GM21528 (cell line): ENCODE measurements around the gene ZCCHC2.

Experiments
- ATAC-seq: cut with Tn5 transposase; IDR thresholded peaks from one replicate; pipeline ENCODE4 v1.9.1; 2021; ENCODE audit warnings: mild to moderate bottlenecking, moderate library complexity; ENCODE audit not compliant: unreplicated experiment, low FRiP score

Gene ZCCHC2

DNA sequence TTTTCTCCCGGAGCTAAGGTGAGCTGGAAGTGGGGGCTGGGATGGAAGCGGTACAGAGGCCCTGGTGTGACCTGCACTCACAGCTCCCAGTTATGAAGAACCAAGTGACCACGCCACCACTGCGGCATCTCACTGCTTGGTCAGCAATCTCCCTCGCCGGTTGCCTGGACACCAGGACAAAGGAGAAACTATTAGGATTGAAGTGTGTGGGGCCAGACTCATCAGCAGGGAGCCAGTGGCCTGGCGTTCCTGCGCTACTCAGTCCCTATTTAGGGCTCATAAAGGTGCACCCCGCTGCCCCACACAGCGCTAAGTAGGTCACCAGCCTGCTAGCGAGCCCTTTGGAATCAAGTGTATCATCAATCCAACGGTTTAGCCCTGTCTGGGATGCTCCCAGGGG, 82.9 kb downstream of the ZCCHC2 start:
- ATAC-seq, result no peak

DNA sequence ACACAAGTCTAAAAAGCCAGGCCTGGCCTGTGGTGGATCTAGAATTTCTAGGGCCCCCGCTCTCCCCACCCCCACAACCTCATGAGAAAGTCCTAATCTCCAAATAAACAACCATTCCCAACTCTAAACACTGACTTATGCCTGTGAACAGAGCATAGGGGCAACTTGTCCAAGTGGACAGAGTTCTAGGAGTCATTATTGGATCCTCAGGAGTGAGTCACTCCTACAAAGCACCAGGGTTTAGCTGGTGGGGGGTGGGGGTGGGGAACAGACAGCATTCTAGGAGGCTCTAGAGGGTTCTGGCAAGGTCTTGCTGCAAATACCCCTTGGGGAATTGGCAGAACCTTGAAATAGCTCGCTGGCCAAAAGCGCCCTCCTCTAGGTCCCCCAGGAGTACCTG, 83.3 kb downstream of the ZCCHC2 start:
- no peak for ATAC-seq

DNA sequence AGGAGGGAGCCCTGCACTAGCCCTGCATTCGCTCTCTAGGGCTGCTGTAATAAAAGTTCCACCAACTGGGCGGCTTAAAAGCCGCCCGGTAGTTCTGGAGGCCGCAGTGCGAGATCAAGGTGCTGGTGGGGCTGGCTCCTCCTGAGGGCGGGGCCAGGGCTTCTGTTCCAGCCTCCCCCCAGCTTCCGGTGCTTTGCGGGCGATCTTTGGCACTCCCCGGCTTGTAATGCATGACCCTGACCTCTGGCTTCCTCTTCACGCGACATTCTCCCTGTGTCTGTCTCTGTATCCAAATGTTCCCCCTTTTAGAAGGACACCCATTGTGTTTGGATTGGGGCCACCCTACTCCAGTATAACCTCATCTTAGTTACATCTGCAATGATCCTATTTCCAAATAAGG, 84.5 kb downstream of the ZCCHC2 start:
- ATAC-seq, result no peak

DNA sequence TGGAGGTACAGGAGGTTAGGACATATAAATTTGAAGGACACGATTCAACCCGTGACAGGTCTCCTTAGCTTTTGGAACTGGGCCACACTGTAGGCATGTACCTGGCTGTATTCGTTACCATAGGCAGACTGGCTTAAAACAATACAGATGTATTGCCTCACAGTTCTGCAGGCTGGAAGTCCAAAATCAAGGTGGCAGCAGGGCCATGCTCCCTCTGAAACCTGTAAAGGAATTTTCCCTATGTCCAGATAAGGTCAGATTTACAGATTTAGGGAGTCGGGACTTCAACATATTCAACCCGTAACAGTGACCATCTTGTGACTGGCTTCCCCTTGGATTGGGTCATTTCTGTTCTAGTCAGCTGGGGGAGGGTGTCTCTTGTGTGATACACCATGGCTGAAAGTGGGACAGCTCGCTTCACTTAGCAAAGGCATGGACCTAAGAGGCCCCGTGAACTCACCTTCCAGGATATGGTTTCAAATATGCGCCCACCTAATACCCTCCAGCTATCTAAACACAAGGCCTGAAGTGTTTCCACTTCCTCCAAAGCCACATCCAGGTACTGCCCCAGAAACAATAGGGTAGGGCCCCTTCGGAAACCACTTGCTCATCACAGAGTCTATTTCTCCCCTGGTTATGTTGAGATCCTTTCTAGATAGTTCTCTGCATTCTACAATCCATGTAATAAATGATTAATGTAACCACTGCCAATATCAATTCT, 85.0 kb downstream of the ZCCHC2 start:
- no peak for ATAC-seq

DNA sequence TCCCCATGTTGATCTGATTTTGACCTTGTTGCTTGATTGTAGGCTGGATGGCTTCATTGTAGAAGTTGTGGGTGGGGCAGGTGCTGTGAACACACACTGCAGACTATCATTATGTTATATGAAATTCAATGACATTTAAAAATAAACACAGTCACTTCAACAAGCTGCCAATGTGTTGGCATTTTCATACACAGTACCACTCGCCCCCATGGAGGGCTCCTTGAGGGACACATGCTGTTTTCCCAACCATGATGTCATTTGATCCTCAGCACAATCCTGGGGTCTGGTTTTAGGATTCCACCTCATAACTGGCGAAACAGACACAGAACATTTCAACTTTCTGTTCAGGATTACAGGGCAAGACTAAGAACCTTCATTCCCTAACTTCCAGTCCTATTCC, 86.9 kb downstream of the ZCCHC2 start:
- no peak for ATAC-seq

DNA sequence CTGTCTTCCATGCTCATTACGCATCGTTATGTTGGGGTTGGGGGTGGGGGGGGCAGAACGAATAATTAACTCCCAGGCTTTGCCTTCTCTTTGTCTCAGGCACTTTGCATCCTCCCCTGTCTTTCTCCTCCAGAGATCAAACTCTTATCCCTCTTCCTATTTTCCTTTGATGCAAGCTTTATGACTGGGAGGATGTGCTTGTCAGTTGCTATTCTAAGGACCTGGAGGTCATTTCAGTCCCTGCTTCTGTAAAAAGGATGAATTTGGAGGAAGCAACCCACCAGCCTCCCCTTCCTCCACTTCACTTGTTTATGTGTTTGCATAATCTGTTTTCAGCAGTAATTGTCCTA, 87.5 kb downstream of the ZCCHC2 start:
- no peak for ATAC-seq

DNA sequence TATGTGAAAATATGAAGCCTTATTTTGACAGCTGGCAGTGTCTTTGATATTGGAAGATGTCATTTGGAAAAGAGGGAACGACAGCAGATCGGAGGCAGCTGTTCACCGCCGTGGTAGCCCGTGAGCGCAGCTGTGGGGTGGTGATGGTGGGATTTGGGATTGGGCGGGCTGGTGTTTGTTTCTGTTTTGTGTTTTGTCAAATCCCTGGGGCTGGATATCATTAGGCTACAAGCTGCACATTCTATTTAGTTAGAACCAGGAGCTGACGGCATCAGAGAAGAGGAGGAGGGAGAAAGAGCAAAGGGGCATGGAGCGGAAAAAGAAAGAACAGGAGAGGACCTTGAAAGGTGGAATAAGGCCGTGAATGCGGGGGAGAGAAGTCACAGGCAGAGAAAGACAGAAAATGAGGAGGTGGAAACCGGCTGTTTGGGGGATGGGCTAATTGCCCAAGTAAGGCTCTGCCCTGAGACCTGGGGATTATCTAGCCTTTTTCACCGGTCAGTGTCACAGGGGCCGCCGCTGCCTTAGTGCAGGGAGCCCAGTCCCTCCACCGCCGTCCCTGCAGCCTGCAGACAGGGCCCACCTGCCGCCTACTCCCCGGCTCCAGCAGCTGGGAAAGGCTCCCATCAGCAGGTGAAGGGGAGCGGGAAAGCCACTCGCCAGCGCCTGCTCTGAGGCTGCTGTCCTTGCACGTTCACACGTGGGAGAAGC, 88.0 kb downstream of the ZCCHC2 start:
- no peak for ATAC-seq

DNA sequence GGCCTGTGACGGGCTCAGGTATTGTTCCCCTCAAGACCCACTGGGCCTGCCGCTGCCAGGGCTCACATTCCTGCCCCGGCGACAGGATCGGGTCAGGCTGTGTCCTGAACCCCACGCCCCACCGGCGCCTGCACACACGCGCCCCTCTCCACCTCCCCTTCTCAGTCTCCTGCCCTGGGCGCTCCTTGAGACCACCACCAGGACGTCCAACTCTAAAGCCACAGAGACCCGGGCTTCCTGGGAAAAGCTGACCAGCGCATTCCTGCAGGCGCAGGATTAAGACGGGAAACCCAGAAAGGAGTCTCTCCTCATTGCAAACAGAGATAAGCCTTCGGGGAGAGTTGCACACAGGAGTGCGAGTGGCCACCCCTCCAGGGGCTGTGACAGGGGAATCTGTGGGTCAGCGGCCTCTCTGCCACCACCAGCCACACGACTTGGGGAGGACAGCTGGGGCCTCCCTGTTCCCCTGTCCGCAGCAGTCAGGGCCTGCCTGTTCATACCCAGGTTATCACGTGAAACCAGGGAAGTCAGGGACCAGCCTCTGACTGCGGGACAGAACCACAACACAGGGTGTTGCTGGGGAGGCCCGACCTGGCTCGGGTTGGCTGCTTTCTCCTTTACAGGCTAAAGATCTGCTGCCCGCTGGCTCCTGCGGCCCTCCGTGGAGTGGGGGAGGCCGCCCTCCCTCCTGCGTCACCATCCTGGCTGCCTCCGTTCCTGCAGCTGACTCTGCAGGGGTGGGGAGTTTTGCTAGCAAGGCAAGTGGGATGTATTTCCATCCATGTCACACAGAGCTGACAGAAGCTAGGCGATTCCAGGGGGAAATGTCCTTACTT, 88.8 kb downstream of the ZCCHC2 start:
- no peak for ATAC-seq

DNA sequence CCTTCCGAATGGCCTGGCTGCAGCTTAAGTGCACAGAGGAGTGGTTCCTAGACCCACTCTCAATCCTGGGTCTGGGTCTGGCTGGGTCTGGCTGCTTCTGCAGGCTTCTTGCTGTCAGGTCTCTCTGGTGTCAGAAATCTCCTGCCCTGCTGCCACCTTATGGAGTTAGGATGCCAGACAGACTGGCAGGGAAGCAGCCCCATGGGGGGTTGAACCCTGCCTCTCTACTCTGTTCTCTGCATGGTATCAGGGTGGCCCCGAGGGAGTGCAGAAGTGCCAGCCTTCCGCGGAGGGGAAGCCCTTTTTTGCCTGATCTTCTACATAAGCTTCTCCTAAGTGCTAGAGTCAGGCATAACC, 89.4 kb downstream of the ZCCHC2 start:
- no peak for ATAC-seq

DNA sequence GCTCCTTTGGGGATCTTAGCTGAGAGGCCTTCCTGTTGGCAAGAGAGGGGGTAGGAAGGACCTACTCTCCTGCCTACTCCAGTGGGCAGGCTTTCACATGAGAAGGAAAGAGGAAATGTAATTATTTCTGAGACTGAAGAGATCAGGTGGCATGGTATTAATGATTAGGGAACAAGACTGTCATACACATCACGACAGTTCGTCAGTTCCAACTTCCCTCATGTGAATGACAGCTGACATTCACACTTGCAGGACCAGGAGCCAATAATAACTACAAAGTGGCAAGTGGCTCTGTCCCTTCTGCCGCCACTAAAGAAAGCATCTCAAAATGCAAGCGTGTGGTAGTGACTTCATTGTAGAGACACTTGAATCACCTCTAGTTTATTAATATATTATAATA, 90.0 kb downstream of the ZCCHC2 start:
- no peak for ATAC-seq

DNA sequence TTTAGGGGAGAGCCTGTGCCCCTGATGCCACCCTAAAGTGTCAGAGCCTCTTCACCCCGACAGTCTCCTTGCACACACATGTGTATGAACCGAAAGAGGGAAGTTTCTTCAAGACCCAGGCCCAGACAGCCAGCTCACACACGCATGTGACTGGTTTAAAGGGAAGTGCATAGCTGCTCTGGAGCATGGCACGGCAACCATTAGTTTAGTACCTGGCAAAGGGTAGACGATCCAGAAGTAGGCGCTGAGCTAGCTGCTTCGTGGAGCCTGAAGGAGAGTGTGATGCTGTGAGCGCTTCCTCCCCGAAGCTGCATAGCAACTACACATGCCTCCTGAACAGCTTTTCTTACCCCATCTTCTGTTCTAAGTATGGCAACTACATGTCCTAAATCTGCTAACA, 91.7 kb downstream of the ZCCHC2 start:
- ATAC-seq, result no peak

DNA sequence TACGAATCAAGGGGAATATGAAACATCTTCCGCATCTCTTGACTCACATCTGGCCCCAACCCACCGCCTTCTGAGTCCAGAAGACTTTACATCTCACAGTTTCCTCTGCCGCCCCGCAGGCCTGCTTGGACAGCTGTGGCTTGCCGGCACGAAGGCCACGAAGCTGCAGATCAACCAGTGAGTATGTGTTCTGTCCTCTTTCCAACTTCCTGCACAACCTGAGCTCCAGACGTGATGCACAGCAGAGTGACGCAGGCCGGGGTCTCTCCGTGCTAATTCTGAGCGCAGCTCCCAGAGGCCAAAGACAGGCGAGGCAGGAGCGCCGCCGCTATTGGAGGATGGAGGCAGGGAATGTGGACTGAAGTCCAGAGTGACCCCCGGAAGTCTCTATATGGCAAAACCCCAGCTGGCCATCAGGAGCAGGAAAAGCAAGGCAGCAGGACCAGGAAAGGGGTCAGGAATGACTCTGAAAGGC, 93.5 kb downstream of the ZCCHC2 start:
- no peak for ATAC-seq

DNA sequence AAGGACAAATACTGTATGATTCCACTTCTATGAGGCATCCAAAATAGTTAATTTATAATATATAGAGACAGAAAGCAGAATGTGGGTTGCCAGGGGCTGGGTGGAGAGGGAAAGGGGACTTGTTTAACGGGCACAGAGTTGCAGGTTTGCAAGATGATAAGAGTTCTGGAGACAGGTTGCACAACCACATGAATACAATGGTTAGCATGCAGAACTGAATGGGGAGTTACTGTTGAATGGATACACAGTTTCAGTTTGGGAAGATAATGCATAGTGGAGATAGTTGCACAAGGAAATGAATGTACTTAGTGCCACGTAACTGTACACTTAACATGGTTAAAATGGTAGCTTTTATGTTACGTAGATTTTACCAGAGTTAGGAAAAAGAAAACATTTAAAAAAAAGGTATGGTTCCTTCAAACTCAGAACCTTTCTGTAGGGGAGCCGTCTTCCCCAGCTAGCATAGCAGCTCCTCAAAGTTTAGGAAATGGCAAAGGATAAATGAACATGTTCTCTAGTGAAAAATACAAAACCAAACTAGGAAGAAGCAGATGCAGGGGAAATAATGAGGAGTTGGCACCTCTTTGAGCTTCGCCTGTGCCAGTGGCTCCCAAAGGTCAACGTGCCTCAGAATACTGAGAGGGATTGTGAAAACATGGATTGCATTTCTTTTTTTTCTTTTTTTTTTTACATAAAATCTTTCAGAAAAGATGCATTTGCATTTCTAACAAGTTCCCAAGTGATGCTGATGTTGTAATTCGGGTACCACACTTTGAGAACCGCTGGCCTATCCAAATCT, 95.2 kb downstream of the ZCCHC2 start:
- no peak for ATAC-seq

DNA sequence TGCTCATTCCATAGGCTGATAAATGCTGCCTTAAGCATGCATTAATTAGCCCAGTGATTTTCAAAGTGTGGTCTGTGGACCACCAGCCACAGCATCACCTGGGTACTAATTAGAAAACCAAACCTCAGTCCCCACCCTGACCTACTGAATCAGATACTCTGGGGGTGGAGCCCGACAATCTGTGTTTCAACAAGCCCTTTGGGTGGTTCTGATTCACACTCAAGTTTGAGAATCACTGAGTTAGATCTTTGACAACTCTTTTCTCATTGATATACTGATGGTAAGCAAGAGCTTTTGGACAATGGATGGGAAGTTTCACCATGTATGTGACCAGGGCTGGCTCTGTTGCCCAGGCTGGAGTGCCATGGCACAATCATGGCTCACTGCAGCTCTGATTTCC, 95.9 kb downstream of the ZCCHC2 start:
- no peak for ATAC-seq

DNA sequence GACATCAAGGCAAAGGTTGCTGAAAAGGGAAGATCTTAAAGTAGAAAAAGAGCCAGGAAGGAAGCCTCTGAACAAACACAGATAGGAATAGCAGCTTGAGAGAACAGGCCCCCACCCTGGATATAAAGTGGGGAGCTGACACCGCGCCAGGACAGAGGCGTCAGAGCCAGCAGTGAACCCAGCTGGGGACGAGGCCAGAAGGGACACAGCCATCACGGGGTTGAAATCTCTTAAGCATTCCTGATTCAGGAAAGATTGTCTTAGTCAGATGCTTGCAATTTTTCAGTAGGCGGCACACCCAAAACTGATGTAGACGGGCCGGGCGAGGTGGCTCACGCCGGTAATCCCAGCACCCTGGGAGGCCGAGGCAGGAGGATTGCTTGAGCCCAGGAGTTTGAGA, 98.7 kb downstream of the ZCCHC2 start:
- ATAC-seq, result no peak

DNA sequence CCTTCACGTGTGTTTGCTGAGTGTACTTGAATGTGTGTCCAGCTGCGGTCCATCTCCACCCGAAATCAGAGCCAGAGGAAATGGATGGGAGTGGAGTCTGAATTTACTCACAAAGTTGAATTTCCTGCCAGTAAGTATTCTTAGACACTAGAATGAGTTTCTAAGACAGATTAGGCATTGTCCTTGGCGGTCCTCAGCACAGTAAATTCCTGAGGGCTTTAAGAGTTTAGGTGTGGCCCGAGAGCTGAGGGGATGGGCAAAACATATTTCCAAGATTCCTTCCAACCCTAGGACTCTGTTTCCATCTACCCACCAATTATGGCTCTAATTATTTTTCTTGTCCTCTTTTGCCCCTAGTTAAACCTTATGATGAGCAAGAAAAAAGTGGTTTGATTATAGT, 102.2 kb downstream of the ZCCHC2 start:
- ATAC-seq, result no peak
